Skeletal muscle tissue (tissue), 4 donors: Measurements from ENCODE around the gene PNPO. TPM values are rescaled to one million over a fixed set of nuclear protein-coding genes. Genes with fewer than 3 reads are reported as not detected.

Experiments
- H3K27ac ChIP-seq: one replicate; pipeline ENCODE4 v1.7.0; 2013; ENCODE audit warnings: mild to moderate bottlenecking, low read depth, low read length, inconsistent platforms
- H3K27me3 ChIP-seq, 3 donors: one replicate each; pipeline ENCODE4 v1.7.0; 2013; ENCODE audit warnings: low read length in 3 of 3; ENCODE audit not compliant: control insufficient read depth in 3 of 3, insufficient read depth in 3 of 3
- H3K36me3 ChIP-seq, 3 donors: one replicate each; pipeline ENCODE4 v1.7.0; 2013; ENCODE audit warnings: low read length in 3 of 3; ENCODE audit not compliant: control insufficient read depth in 3 of 3, insufficient read depth in 3 of 3
- H3K4me1 ChIP-seq, 3 donors: one replicate each; pipeline ENCODE4 v1.7.0; 2013; ENCODE audit warnings: low read length in 3 of 3, mild to moderate bottlenecking in 3 of 3; ENCODE audit not compliant: control insufficient read depth in 3 of 3, insufficient read depth in 3 of 3
- H3K4me3 ChIP-seq, 3 donors: one replicate each; pipeline ENCODE4 v1.7.0; 2013; ENCODE audit warnings: low read length in 3 of 3
- H3K9ac ChIP-seq, 3 donors: one replicate each; pipeline ENCODE4 v1.7.0; 2013; ENCODE audit warnings: low read length in 3 of 3, mild to moderate bottlenecking in 3 of 3, moderate library complexity in 2 of 3, low read depth in 1 of 3
- H3K9me3 ChIP-seq, 3 donors: one replicate each; pipeline ENCODE4 v1.7.0; 2013; ENCODE audit warnings: low read length in 3 of 3; ENCODE audit not compliant: control insufficient read depth in 3 of 3
- total RNA-seq: library from RNA; depleted of rRNA; stranded (reverse); fragments of >200 nt; gene quantifications from one replicate; pipeline ENCODE4 v1.2.3, GENCODE V29; 2014
- donor health status: Osteomylitis.

The PNPO gene
- total RNA-seq, 1 donor from 2014 or later: 12.0 TPM

GRCh38 chr17:47993964-47994363 is 52.6 kb downstream of the PNPO start:
- Histone ChIP-seq H3K9ac (no peak overlapping the region), H3K27ac (no peak overlapping the region), H3K36me3 (no peaks in the 10 kb centered on the region), H3K4me3 (no peak overlapping the region), H3K27me3 (peaks cover 0 to 6% (median 0%) of the 10 kb centered on the region in 3 donors), H3K4me1 (no peaks in the 10 kb centered on the region), H3K9me3 (no peaks in the 10 kb centered on the region)

DNA sequence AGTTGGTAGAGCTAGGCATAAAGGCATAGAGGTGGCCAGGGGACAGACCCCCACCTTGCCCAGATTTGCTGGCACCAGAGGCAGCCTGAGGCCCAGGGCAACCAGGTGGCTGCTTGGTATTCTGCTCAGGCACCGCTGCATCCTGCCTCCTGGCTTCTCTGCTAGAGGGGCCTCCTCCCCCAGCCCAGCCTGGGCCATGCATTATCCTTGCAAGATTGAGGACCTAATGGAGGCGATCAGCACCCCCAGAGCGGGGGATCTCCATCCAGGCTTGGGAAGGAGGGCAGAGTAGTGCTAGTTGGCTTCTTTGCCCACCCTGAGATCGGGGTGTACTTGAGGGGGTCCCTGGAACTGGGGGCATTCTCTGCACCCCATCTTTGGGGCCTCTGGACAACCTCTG is 53.4 kb downstream of the PNPO start:
- H3K4me3 ChIP-seq: no peak overlapping the region
- peaks cover 0 to 6% (median 0%) of the 10 kb centered on the region in 3 donors for H3K27me3 ChIP-seq
- H3K27ac ChIP-seq: no peak overlapping the region
- no peaks in the 10 kb centered on the region for H3K9me3 ChIP-seq
- H3K36me3 ChIP-seq: no peaks in the 10 kb centered on the region
- H3K4me1 ChIP-seq: no peaks in the 10 kb centered on the region
- H3K9ac ChIP-seq: no peak overlapping the region

DNA sequence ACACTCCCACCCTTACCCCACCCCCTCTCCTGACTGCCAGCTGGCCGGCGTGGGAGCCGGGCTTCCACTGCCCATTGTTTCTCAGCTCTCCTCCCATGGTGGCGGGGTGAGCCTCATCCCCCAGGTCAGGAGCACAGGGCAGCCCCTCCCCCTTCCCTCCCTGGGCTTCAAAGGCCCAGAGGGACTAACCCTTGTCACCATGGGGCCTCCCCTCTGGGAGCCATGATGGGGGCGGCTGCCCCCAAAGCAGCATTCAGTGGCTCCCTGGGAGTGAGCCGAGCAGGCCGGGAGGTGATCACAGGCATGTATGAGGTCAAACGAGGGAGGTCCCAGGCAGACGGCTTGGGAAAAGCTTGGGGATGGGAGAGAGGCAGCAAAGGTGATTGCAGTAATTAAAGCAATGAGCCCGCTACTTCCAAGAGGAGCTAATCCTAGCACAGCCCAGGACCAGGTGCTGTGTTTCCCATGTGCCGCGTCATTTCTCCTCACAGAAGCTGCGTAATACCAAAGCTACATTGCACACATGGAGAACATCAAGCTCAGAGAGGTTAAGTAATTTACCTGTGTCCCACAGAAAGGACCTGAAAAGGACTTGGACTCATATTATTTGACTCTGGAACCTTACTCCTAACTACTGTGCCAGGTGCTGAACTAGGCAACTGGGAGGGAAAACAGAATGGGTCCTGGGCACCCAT is 54.0 kb downstream of the PNPO start:
- Histone ChIP-seq H3K4me1 (no peaks in the 10 kb centered on the region), H3K9me3 (no peaks in the 10 kb centered on the region), H3K9ac (no peak overlapping the region), H3K4me3 (no peak overlapping the region), H3K27ac (no peak overlapping the region), H3K27me3 (peaks cover 0 to 6% (median 0%) of the 10 kb centered on the region in 3 donors), H3K36me3 (no peaks in the 10 kb centered on the region)

GRCh38 chr17:47996201-47996600 is 54.8 kb downstream of the PNPO start:
- Histone ChIP-seq H3K27ac (no peak overlapping the region), H3K4me3 (no peak overlapping the region), H3K9ac (no peak overlapping the region), H3K36me3 (no peaks in the 10 kb centered on the region), H3K4me1 (no peaks in the 10 kb centered on the region), H3K27me3 (peaks cover 0 to 6% (median 0%) of the 10 kb centered on the region in 3 donors), H3K9me3 (no peaks in the 10 kb centered on the region)

DNA sequence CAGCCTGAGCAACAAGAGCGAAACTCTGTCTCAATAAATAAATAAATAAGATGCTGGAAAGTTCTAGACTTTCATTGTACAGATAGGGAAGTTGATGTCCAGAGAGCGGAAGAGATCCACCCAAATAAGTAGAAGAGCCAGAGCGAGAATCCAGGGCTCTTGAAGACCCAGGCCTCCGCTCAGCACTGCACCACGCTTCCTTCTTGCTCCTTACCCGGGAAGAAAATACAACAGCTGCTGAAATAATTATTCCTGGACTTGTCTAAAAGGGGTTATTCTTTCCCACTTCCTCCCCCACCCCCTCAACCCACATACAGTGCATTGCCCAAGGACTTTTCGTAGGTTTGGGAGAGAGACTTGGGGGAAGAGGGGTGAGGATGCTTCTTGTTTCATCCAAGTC is 56.2 kb downstream of the PNPO start:
- peaks cover 3 to 4% (median 4%) of the 10 kb centered on the region in 3 donors for H3K4me1 ChIP-seq
- peak overlapping the region; percentile 25 for H3K27ac ChIP-seq
- no peak overlapping the region for H3K9ac ChIP-seq
- peaks cover 0 to 6% (median 0%) of the 10 kb centered on the region in 3 donors for H3K27me3 ChIP-seq
- H3K9me3 ChIP-seq: no peaks in the 10 kb centered on the region
- no peaks in the 10 kb centered on the region for H3K36me3 ChIP-seq
- no peak overlapping the region for H3K4me3 ChIP-seq

- no peak overlapping the region for H3K9ac ChIP-seq
Measured at GRCh38 chr17:47998044-47998443, 56.7 kb downstream of the PNPO start.

More at GRCh38 chr17:47998044-47998443, 56.7 kb downstream of the PNPO start:
- Histone ChIP-seq H3K9me3 (no peaks in the 10 kb centered on the region), H3K4me1 (peaks cover 3 to 9% (median 6%) of the 10 kb centered on the region in 3 donors), H3K27ac (peak overlapping the region; percentile 25), H3K27me3 (peaks cover 0 to 6% (median 0%) of the 10 kb centered on the region in 3 donors), H3K4me3 (no peak overlapping the region), H3K36me3 (no peaks in the 10 kb centered on the region)

Other genes starting within 250 kb of the PNPO start
- 7.8 TPM for gene TBKBP1, start 247.4 kb upstream of the PNPO start, total RNA-seq
- gene TBX21, start 208.3 kb upstream of the PNPO start, total RNA-seq: not detected
- 8.4 TPM for gene OSBPL7, start 119.8 kb upstream of the PNPO start, total RNA-seq
- gene MRPL10, start 110.0 kb upstream of the PNPO start, total RNA-seq: 19.8 TPM
- not detected for gene LRRC46, start 109.9 kb upstream of the PNPO start, total RNA-seq
- gene SCRN2, start 100.3 kb upstream of the PNPO start, total RNA-seq: 29.2 TPM
- under 0.01 TPM for gene SP6, start 90.4 kb upstream of the PNPO start, total RNA-seq
- gene SP2, start 45.3 kb upstream of the PNPO start, total RNA-seq: 0.52 TPM
- gene PRR15L, start 16.3 kb downstream of the PNPO start, total RNA-seq: not detected
- 59.0 TPM for gene CDK5RAP3, start 29.5 kb downstream of the PNPO start, total RNA-seq
- 39.7 TPM for gene COPZ2, start 96.2 kb downstream of the PNPO start, total RNA-seq
- gene NFE2L1, start 106.8 kb downstream of the PNPO start, total RNA-seq: 93.4 TPM
- 39.1 TPM for gene CBX1, start 159.9 kb downstream of the PNPO start, total RNA-seq
- 7.3 TPM for gene SNX11, start 166.2 kb downstream of the PNPO start, total RNA-seq